Fibroblast of lung (primary cell): Measurements from ENCODE around the gene RNF14.

Source experiments
- EZH2 ChIP-seq: IDR thresholded peaks from 2 replicates; pipeline ENCODE4 v1.5.1; 2012; ENCODE audit warnings: low read length, control low read depth, mild to moderate bottlenecking; ENCODE audit errors: missing control alignments
- TF ChIP-seq, protein P1 (sequence below), 2 donors: IDR thresholded peaks in 1 of 2; conservative IDR thresholded peaks in 1 of 2; 1 replicate in 1 of 2; 2 replicates in 1 of 2; pipeline ENCODE4 v1.5.1; 2011 to 2012; ENCODE audit warnings: low read length in 2 of 2, control low read depth in 1 of 2, inconsistent platforms in 1 of 2, low read depth in 1 of 2, mild to moderate bottlenecking in 1 of 2

DNA sequence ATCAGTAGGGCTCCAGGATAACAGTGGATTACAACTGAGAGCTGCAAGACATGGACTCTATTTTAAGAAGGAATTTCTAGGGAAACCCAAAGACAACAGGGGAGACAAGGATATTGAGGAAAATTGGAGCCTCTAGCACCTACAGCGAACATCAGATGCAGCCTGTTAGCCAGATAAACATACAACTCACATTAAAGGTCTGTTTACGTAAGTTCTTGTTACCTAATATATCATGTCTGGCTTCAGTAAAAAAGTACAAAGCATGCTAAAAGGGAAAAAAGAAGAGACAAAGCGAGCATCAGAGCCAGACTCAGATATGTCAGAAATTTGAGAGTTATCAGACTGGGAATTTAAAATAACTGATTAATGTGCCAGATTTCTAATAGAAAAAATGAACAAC, 26.8 kb downstream of the RNF14 start:
- TF ChIP-seq, protein P1, sequence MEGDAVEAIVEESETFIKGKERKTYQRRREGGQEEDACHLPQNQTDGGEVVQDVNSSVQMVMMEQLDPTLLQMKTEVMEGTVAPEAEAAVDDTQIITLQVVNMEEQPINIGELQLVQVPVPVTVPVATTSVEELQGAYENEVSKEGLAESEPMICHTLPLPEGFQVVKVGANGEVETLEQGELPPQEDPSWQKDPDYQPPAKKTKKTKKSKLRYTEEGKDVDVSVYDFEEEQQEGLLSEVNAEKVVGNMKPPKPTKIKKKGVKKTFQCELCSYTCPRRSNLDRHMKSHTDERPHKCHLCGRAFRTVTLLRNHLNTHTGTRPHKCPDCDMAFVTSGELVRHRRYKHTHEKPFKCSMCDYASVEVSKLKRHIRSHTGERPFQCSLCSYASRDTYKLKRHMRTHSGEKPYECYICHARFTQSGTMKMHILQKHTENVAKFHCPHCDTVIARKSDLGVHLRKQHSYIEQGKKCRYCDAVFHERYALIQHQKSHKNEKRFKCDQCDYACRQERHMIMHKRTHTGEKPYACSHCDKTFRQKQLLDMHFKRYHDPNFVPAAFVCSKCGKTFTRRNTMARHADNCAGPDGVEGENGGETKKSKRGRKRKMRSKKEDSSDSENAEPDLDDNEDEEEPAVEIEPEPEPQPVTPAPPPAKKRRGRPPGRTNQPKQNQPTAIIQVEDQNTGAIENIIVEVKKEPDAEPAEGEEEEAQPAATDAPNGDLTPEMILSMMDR (conservative IDR thresholded peaks at IDR 0.05 in 1 of 2, IDR thresholded peaks at IDR 0.05 in 1 of 2; ENCODE audit: low read depth in 1 of 2, low read length in 2 of 2): no peak
- no peak for TF ChIP-seq EZH2
